NB4 (cell line): Measurements from ENCODE around the gene GALNT10.

Source experiments
- CTCF ChIP-seq: IDR thresholded peaks from one replicate; pipeline ENCODE4 v1.5.1; 2012; ENCODE audit warnings: low read depth, low read length
- MAX ChIP-seq: IDR thresholded peaks from 2 replicates; pipeline ENCODE4 v1.6.1; 2011; ENCODE audit warnings: low read depth, low read length
- MYC ChIP-seq: IDR thresholded peaks from 2 replicates; pipeline ENCODE4 v1.6.1; 2011; ENCODE audit warnings: low read depth, low read length
- POLR2A ChIP-seq: IDR thresholded peaks from 2 replicates; pipeline ENCODE4 v1.6.1; 2011; ENCODE audit warnings: mild to moderate bottlenecking; ENCODE audit not compliant: insufficient read length; ENCODE audit errors: extremely low read depth

GRCh38 chr5:154410786-154411185, 220.3 kb downstream of the GALNT10 start:
- TF ChIP-seq POLR2A: no peak
- no peak for TF ChIP-seq CTCF
- no peak for TF ChIP-seq MYC
- TF ChIP-seq MAX: no peak
